Measurements from ENCODE around the gene CFAP221.

DNA sequence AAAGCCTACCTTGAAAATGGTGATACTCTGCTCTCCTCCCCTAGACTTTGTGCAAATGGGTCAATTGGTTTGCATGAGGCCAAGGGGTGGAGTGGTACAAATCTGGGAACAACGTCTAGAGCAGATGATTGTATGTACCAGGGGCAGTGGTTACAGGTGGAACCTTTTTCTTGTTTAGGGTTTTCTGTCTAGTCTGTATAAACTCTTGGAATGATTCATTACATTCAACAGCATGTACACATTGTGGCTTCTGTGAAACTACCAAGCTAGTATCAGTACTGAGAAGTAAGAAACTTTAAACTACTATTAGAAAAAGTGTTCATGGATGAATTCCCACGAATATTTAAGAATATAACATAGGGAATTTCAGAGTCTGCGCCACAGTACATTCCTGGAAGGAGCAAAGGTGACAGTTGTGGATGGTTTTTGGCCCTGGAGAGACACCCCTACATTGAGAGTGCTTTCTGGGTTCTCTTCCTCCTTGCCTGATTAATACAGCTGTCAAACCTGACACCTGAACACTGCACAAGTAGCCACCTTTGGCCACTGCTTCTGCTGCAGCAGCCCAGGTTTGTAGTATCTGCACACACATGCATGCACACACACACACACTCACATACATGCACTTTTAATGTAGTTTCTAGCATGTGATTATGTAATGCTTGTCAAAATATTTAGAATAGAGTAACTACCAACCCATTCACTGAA lies 30.0 kb downstream of the CFAP221 start:
- TF ChIP-seq, protein P1, sequence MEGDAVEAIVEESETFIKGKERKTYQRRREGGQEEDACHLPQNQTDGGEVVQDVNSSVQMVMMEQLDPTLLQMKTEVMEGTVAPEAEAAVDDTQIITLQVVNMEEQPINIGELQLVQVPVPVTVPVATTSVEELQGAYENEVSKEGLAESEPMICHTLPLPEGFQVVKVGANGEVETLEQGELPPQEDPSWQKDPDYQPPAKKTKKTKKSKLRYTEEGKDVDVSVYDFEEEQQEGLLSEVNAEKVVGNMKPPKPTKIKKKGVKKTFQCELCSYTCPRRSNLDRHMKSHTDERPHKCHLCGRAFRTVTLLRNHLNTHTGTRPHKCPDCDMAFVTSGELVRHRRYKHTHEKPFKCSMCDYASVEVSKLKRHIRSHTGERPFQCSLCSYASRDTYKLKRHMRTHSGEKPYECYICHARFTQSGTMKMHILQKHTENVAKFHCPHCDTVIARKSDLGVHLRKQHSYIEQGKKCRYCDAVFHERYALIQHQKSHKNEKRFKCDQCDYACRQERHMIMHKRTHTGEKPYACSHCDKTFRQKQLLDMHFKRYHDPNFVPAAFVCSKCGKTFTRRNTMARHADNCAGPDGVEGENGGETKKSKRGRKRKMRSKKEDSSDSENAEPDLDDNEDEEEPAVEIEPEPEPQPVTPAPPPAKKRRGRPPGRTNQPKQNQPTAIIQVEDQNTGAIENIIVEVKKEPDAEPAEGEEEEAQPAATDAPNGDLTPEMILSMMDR (IDR thresholded peaks at IDR 0.05; ENCODE audit: low read length) = no peak
- no peak for TF ChIP-seq EZH2phosphoT487 (IDR thresholded peaks at IDR 0.05; ENCODE audit: low read length)
